Measurements from ENCODE around the gene CACFD1. TPM values are rescaled to one million over a fixed set of nuclear protein-coding genes. Genes with fewer than 3 reads are reported as not detected.

CACFD1 gene
- total and polyA plus RNA-seq, 2 donors (not counting 3 experiments of a cell fraction or from before 2014, with no cell fraction given), result 9.7 to 11.5 TPM

DNA sequence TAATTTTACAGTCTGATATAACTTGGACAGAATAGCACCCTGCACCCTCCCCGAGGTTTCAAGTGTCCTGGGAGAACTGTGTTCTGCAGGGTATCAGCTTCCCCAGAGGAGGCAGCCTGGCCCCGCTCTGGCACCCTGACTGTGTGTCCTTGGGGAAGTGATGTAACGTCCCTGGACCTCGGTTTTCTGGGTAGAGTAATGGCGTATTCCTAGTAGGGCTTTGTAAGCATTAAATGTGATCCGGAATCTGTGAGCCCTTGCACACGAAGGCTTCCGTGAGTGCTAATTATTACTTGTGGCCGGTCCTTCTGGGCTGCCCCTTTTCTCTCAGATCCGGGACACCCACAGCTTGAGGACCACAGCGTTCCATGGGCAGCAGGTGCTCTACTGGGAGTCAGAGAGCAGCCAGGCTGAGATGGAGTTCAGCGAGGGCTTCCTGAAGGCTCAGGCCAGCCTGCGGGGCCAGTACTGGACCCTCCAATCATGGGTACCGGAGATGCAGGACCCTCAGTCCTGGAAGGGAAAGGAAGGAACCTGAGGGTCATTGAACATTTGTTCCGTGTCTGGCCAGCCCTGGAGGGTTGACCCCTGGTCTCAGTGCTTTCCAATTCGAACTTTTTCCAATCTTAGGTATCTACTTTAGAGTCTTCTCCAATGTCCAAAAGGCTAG, 1.0 kb upstream of the CACFD1 start:
- Histone ChIP-seq H3K79me2 (ENCODE audit: control insufficient read depth, insufficient read depth, low read length) (no peaks in the 10 kb centered on the region), H3K9me3 (replicated peaks; ENCODE audit: control insufficient read depth, insufficient read depth, low read length) (no peaks in the 10 kb centered on the region), H3K9ac (replicated peaks; ENCODE audit: extremely low read depth, insufficient read depth, low read length) (no peak overlapping the region), H3K4me3 (replicated peaks in 1 of 3; ENCODE audit: insufficient read depth in 1 of 3, low read depth in 1 of 3, low read length in 3 of 3) (no peak overlapping the region), H3K36me3 (ENCODE audit: control insufficient read depth in 2 of 2, extremely low read depth in 1 of 2, insufficient read depth in 2 of 2, low read length in 2 of 2) (no peaks in the 10 kb centered on the region), H3K27me3 (ENCODE audit: control insufficient read depth in 2 of 2, insufficient read depth in 2 of 2, low read length in 2 of 2) (no peaks in the 10 kb centered on the region), H3K9me1 (replicated peaks; ENCODE audit: control insufficient read depth, extremely low read depth, insufficient read depth, low read length) (no peaks in the 10 kb centered on the region), H3K4me1 (ENCODE audit: control insufficient read depth, extremely low read depth, insufficient read depth, low read length) (peaks cover 9% of the 10 kb centered on the region), H4K20me1 (replicated peaks; ENCODE audit: control insufficient read depth, extremely low read depth, insufficient read depth, low read length) (no peaks in the 10 kb centered on the region), H3K27ac (ENCODE audit: insufficient read depth, low read depth, low read length) (no peak overlapping the region), H2AFZ (ENCODE audit: low read depth, low read length) (peak overlapping the region; percentile 70), H3K4me2 (ENCODE audit: insufficient read depth, low read length) (peak overlapping the region; percentile 56)
- ChIA-PET CTCF (interaction anchor here (0.8 to 1.5 kb wide), 2 partner anchors 28 to 273 kb away, joined by 3 to 4 read pairs; no protein-coding TSS in a partner anchor), POLR2A (interaction anchor here (1.0 to 1.5 kb wide), 4 partner anchors 13 to 111 kb away, joined by 3 to 8 read pairs (median 6); partner anchors contain the start of genes MED22, RPL7A and SLC2A6)
- TF ChIP-seq FOS (IDR thresholded peaks at IDR 0.05; ENCODE audit: borderline replicate concordance, insufficient read depth, low read length), result no peak
- no peak for TF ChIP-seq MYC (IDR thresholded peaks at IDR 0.05; ENCODE audit: low read depth, low read length)
- TF ChIP-seq GATA2 (IDR thresholded peaks at IDR 0.05; ENCODE audit: insufficient read depth, insufficient read length, low read depth, low read length), result no peak
- TF ChIP-seq, protein P1, sequence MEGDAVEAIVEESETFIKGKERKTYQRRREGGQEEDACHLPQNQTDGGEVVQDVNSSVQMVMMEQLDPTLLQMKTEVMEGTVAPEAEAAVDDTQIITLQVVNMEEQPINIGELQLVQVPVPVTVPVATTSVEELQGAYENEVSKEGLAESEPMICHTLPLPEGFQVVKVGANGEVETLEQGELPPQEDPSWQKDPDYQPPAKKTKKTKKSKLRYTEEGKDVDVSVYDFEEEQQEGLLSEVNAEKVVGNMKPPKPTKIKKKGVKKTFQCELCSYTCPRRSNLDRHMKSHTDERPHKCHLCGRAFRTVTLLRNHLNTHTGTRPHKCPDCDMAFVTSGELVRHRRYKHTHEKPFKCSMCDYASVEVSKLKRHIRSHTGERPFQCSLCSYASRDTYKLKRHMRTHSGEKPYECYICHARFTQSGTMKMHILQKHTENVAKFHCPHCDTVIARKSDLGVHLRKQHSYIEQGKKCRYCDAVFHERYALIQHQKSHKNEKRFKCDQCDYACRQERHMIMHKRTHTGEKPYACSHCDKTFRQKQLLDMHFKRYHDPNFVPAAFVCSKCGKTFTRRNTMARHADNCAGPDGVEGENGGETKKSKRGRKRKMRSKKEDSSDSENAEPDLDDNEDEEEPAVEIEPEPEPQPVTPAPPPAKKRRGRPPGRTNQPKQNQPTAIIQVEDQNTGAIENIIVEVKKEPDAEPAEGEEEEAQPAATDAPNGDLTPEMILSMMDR (IDR thresholded peaks at IDR 0.05; ENCODE audit: extremely low read depth in 1 of 2, insufficient read depth in 1 of 2, low read depth in 1 of 2, low read length in 2 of 2), result no peak
- no peak for TF ChIP-seq POLR2AphosphoS5 (IDR thresholded peaks at IDR 0.05; ENCODE audit: insufficient read depth, low read depth, low read length)
- TF ChIP-seq POLR2A (IDR thresholded peaks at IDR 0.05; ENCODE audit: low read depth, low read length), result no peak
- TF ChIP-seq, protein P2, sequence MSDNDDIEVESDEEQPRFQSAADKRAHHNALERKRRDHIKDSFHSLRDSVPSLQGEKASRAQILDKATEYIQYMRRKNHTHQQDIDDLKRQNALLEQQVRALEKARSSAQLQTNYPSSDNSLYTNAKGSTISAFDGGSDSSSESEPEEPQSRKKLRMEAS (IDR thresholded peaks at IDR 0.05; ENCODE audit: insufficient read depth, insufficient read length), result no peak
- TF ChIP-seq EZH2 (IDR thresholded peaks at IDR 0.05; ENCODE audit: borderline replicate concordance, low read depth, low read length, severe bottlenecking), result no peak
- TF ChIP-seq JUN (IDR thresholded peaks at IDR 0.05; ENCODE audit: borderline replicate concordance, insufficient read depth, insufficient read length, low read depth), result no peak
- no TSS peak for BruUV-seq (replicated peaks)
- dilution Hi-C loops (cut with MboI; ENCODE audit: extremely low pct_ligation_motif_present, low sequenced_read_pairs), result no loop called here
- intact Hi-C loops (cut with micrococcal nuclease), result loop anchor here (1.0 kb wide), 2 partner anchors 21 to 51 kb away; partner anchors contain the start of gene SLC2A6
- DNase-seq (ENCODE audit: low read depth, low spot score), result no peak
- FAIRE-seq, result peak; percentile 12

Measured in endothelial cell of umbilical vein (primary cell).